ENCODE results near the gene ARFGEF2. TPM values are rescaled to one million over a fixed set of nuclear protein-coding genes. Genes with fewer than 3 reads are reported as not detected.

ARFGEF2 gene
- total RNA-seq, 1 experiment from 2014 or later: 47.0 TPM

- intact Hi-C loops (cut with micrococcal nuclease; ENCODE audit: unreplicated experiment): no loop called here
- ChIA-PET CTCF (no interaction called here), POLR2A (ENCODE audit: unreplicated experiment) (interaction anchor here (0.7 kb wide), 1 partner anchor 273 kb away, joined by 3 read pairs; no protein-coding TSS in a partner anchor)
- Histone ChIP-seq H3K4me1 (replicated peaks; ENCODE audit: insufficient read depth) (peaks cover 27% of the 10 kb centered on the region), H3K27ac (no peak overlapping the region), H3K9me2 (ENCODE audit: insufficient read depth) (no peaks in the 10 kb centered on the region), H3K79me2 (ENCODE audit: low read depth) (peaks cover 29% of the 10 kb centered on the region), H3K9me3 (ENCODE audit: insufficient read depth, low read depth) (no peaks in the 10 kb centered on the region), H4K20me1 (ENCODE audit: insufficient read depth) (peaks cover 2% of the 10 kb centered on the region; the same call in 1 of the 2 replicates), H3K4me2 (no peak overlapping the region), H3K4me3 (no peak overlapping the region), H3K27me3 (ENCODE audit: insufficient read depth, low read depth) (no peaks in the 10 kb centered on the region), H3K36me3 (ENCODE audit: low read depth) (no peaks in the 10 kb centered on the region), H3F3A (ENCODE audit: insufficient read depth, low read depth) (peaks cover 17% of the 10 kb centered on the region; the same call in 1 of the 2 replicates), H2AFZ (no peak overlapping the region)
- BruUV-seq (replicated peaks): no TSS peak
- DNase-seq: no peak
- no peak for TF ChIP-seq EZH2 (IDR thresholded peaks at IDR 0.05; ENCODE audit: low read depth)
- TF ChIP-seq CTCF (conservative IDR thresholded peaks at IDR 0.05): no peak
Measured at GRCh38 chr20:48919336-48919881, 2.1 kb upstream of the ARFGEF2 start.

- Histone ChIP-seq H3K4me3 (peak overlapping the region; percentile 65; the same call in 1 of the 2 replicates), H4K20me1 (ENCODE audit: insufficient read depth) (peaks cover 8% of the 10 kb centered on the region; the same call in 1 of the 2 replicates), H3K4me1 (replicated peaks; ENCODE audit: insufficient read depth) (peaks cover 33% of the 10 kb centered on the region), H3K27me3 (ENCODE audit: insufficient read depth, low read depth) (no peaks in the 10 kb centered on the region), H3F3A (ENCODE audit: insufficient read depth, low read depth) (peaks cover 17% of the 10 kb centered on the region; the same call in 1 of the 2 replicates), H3K9me2 (ENCODE audit: insufficient read depth) (no peaks in the 10 kb centered on the region), H3K36me3 (ENCODE audit: low read depth) (no peaks in the 10 kb centered on the region), H2AFZ (no peak overlapping the region), H3K4me2 (peak overlapping the region; percentile 78), H3K79me2 (ENCODE audit: low read depth) (peaks cover 35% of the 10 kb centered on the region), H3K9me3 (ENCODE audit: insufficient read depth, low read depth) (no peaks in the 10 kb centered on the region), H3K27ac (no peak overlapping the region)
- intact Hi-C loops (cut with micrococcal nuclease; ENCODE audit: unreplicated experiment): loop anchor here (5.0 kb wide), 1 partner anchor 263 kb away; no protein-coding TSS in a partner anchor
- CTCF ChIA-PET: no interaction called here
- POLR2A ChIA-PET (ENCODE audit: unreplicated experiment): interaction anchor here (0.7 kb wide), 1 partner anchor 273 kb away, joined by 3 read pairs; no protein-coding TSS in a partner anchor
- TSS peak; percentile 41 for BruUV-seq (replicated peaks)
- no peak for DNase-seq
- no peak for TF ChIP-seq EZH2 (IDR thresholded peaks at IDR 0.05; ENCODE audit: low read depth)
- no peak for TF ChIP-seq CTCF (conservative IDR thresholded peaks at IDR 0.05)
Measured at GRCh38 chr20:48919882-48920526, 1.5 kb upstream of the ARFGEF2 start.

- no peak for TF ChIP-seq EZH2 (IDR thresholded peaks at IDR 0.05; ENCODE audit: low read depth)
- Histone ChIP-seq H4K20me1 (ENCODE audit: insufficient read depth) (peaks cover 14% of the 10 kb centered on the region; the same call in 1 of the 2 replicates), H3K4me1 (replicated peaks; ENCODE audit: insufficient read depth) (peaks cover 36% of the 10 kb centered on the region), H3K9me2 (ENCODE audit: insufficient read depth) (no peaks in the 10 kb centered on the region), H3K27ac (peak overlapping the region; percentile 90), H3K9me3 (ENCODE audit: insufficient read depth, low read depth) (no peaks in the 10 kb centered on the region), H2AFZ (peak overlapping the region; percentile 95), H3K79me2 (ENCODE audit: low read depth) (peaks cover 41% of the 10 kb centered on the region), H3K4me3 (peak overlapping the region; percentile 65), H3K4me2 (peak overlapping the region; percentile 78), H3K27me3 (ENCODE audit: insufficient read depth, low read depth) (no peaks in the 10 kb centered on the region), H3F3A (ENCODE audit: insufficient read depth, low read depth) (peaks cover 17% of the 10 kb centered on the region; the same call in 1 of the 2 replicates), H3K36me3 (ENCODE audit: low read depth) (no peaks in the 10 kb centered on the region)
- ChIA-PET POLR2A (ENCODE audit: unreplicated experiment) (no interaction called here), CTCF (interaction anchor here (0.7 kb wide), 1 partner anchor 170 kb away, joined by 3 read pairs; no protein-coding TSS in a partner anchor)
- no TSS peak for BruUV-seq (replicated peaks)
- intact Hi-C loops (cut with micrococcal nuclease; ENCODE audit: unreplicated experiment): loop anchor here (5.0 kb wide), 1 partner anchor 263 kb away; no protein-coding TSS in a partner anchor
- DNase-seq: no peak
Measured at GRCh38 chr20:48920527-48921167, 864 bp upstream of the ARFGEF2 start.
